Stomach (tissue), 4 donors: ENCODE data around the gene SIGMAR1.

Source experiments
- EP300 ChIP-seq: sonication (generic); formaldehyde crosslinking; IDR thresholded peaks from one replicate; pipeline ENCODE4 v1.6.1; 2017; ENCODE audit warnings: antibody characterized with exemption
- POLR2A ChIP-seq, 4 donors: fragments of 450-650 bp; IDR thresholded peaks; one replicate each; pipeline ENCODE4 v1.6.1; 2016; ENCODE audit warnings: antibody characterized with exemption in 4 of 4, control low read depth in 2 of 4, mild to moderate bottlenecking in 1 of 4, moderate library complexity in 1 of 4
- TF ChIP-seq, protein P1 (sequence below), 7 experiments: fragments of 450-650 bp in 4 of 7; fragments of 200-600 bp in 3 of 7; sonication (generic) in 3 of 7; IDR thresholded peaks; one replicate each; pipeline ENCODE4 v1.5.1; 2016 to 2019; ENCODE audit warnings: antibody characterized with exemption in 7 of 7, control low read depth in 2 of 7, mild to moderate bottlenecking in 1 of 7

- no peak for TF ChIP-seq POLR2A (IDR thresholded peaks at IDR 0.05)
- TF ChIP-seq, protein P1, sequence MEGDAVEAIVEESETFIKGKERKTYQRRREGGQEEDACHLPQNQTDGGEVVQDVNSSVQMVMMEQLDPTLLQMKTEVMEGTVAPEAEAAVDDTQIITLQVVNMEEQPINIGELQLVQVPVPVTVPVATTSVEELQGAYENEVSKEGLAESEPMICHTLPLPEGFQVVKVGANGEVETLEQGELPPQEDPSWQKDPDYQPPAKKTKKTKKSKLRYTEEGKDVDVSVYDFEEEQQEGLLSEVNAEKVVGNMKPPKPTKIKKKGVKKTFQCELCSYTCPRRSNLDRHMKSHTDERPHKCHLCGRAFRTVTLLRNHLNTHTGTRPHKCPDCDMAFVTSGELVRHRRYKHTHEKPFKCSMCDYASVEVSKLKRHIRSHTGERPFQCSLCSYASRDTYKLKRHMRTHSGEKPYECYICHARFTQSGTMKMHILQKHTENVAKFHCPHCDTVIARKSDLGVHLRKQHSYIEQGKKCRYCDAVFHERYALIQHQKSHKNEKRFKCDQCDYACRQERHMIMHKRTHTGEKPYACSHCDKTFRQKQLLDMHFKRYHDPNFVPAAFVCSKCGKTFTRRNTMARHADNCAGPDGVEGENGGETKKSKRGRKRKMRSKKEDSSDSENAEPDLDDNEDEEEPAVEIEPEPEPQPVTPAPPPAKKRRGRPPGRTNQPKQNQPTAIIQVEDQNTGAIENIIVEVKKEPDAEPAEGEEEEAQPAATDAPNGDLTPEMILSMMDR (IDR thresholded peaks at IDR 0.05) = peak in 5 of 7 experiments; percentile 55 to 85 (median 81)
- TF ChIP-seq EP300 = no peak
Measured at GRCh38 chr9:34612788-34613390, 24.7 kb downstream of the SIGMAR1 start.
